Neural cell (in vitro differentiated cells): Measurements from ENCODE around the gene VAT1L. TPM values are rescaled to one million over a fixed set of nuclear protein-coding genes. Genes with fewer than 3 reads are reported as not detected.

ENCODE experiments used
- H2AFZ ChIP-seq: fragments of 200-600, 300-800 bp; sonication (generic), shearing (Covaris generic); 2 replicates; pipeline ENCODE4 v1.6.0; 2014; ENCODE audit warnings: low read depth, mild to moderate bottlenecking, antibody characterized with exemption, low read length, moderate library complexity
- H3F3A ChIP-seq: fragments of 200-600 bp; shearing (Covaris generic); 2 replicates; pipeline ENCODE4 v1.6.1; 2016; ENCODE audit warnings: mild to moderate bottlenecking, moderate library complexity, mixed read lengths, antibody characterized with exemption, low read length; ENCODE audit not compliant: insufficient read depth, poor library complexity, severe bottlenecking
- H3K27ac ChIP-seq: fragments of 200-600, 300-800 bp; sonication (generic), shearing (Covaris generic); 2 replicates; pipeline ENCODE4 v1.5.1; 2014; ENCODE audit warnings: mild to moderate bottlenecking, low read length, moderate library complexity
- H3K27me3 ChIP-seq: fragments of 300-800, 200-600 bp; sonication (generic), shearing (Covaris generic); 2 replicates; pipeline ENCODE4 v1.6.0; 2014; ENCODE audit warnings: mild to moderate bottlenecking, low read depth, low read length, moderate library complexity; ENCODE audit not compliant: insufficient read depth
- H3K36me3 ChIP-seq: fragments of 300-800, 200-600 bp; sonication (generic), shearing (Covaris generic); 2 replicates; pipeline ENCODE4 v1.5.1; 2014; ENCODE audit warnings: mild to moderate bottlenecking, antibody characterized with exemption, low read length, moderate library complexity; ENCODE audit not compliant: insufficient read depth
- H3K4me2 ChIP-seq: fragments of 300-800, 200-600 bp; sonication (generic), shearing (Covaris generic); 2 replicates; pipeline ENCODE4 v1.6.0; 2014; ENCODE audit warnings: mild to moderate bottlenecking, low read length
- H3K4me3 ChIP-seq: fragments of 300-800, 200-600 bp; sonication (generic), shearing (Covaris generic); 2 replicates; pipeline ENCODE4 v1.5.1; 2014; ENCODE audit warnings: mild to moderate bottlenecking, low read length, moderate library complexity
- H3K79me2 ChIP-seq: fragments of 200-600 bp; shearing (Covaris generic); replicated peaks from 2 replicates; pipeline ENCODE4 v1.6.0; 2014; ENCODE audit warnings: mild to moderate bottlenecking, low read length, moderate library complexity; ENCODE audit not compliant: insufficient read depth
- H3K9ac ChIP-seq: fragments of 300-800, 200-600 bp; sonication (generic), shearing (Covaris generic); 2 replicates; pipeline ENCODE4 v1.6.1; 2016; ENCODE audit warnings: mild to moderate bottlenecking, low read length, mixed read lengths
- H3K9me2 ChIP-seq: fragments of 200-600 bp; shearing (Covaris generic); 2 replicates; pipeline ENCODE4 v1.6.1; 2016; ENCODE audit warnings: mild to moderate bottlenecking, low read length, mixed read lengths; ENCODE audit not compliant: insufficient read depth
- H3K9me3 ChIP-seq: fragments of 200-600, 300-800 bp; sonication (generic), shearing (Covaris generic); 2 replicates; pipeline ENCODE4 v1.6.1; 2016; ENCODE audit warnings: mild to moderate bottlenecking, mixed run types, low read length, moderate library complexity, mixed read lengths
- H4K20me1 ChIP-seq: fragments of 200-600 bp; shearing (Covaris generic); 2 replicates; pipeline ENCODE4 v1.6.1; 2016; ENCODE audit warnings: mild to moderate bottlenecking, mixed run types; ENCODE audit not compliant: insufficient read depth
- CTCF ChIP-seq: fragments of 450-650 bp; IDR thresholded peaks from 2 replicates; pipeline ENCODE4 v1.5.1; 2014; ENCODE audit warnings: antibody characterized with exemption, mild to moderate bottlenecking, moderate library complexity; ENCODE audit not compliant: poor library complexity, severe bottlenecking
- EP300 ChIP-seq: fragments of 450-650 bp; conservative IDR thresholded peaks from 2 replicates; pipeline ENCODE4 v1.6.1; 2014; ENCODE audit warnings: antibody characterized with exemption, mild to moderate bottlenecking, moderate library complexity; ENCODE audit not compliant: poor library complexity, severe bottlenecking
- EZH2 ChIP-seq: fragments of 200-600, 300-800 bp; shearing (Covaris generic), sonication (generic); IDR thresholded peaks from 2 replicates; pipeline ENCODE4 v1.6.1; 2014; ENCODE audit warnings: antibody characterized with exemption, low read length, borderline replicate concordance, mild to moderate bottlenecking; ENCODE audit not compliant: insufficient read depth, poor library complexity, severe bottlenecking
- MXI1 ChIP-seq: fragments of 450-650 bp; conservative IDR thresholded peaks from 2 replicates; pipeline ENCODE4 v1.6.1; 2014; ENCODE audit warnings: antibody characterized with exemption, mild to moderate bottlenecking; ENCODE audit not compliant: poor library complexity, severe bottlenecking
- POLR2AphosphoS5 ChIP-seq: IDR thresholded peaks from 2 replicates; pipeline ENCODE4 v1.6.1; 2012
- RAD21 ChIP-seq: fragments of 450-650 bp; conservative IDR thresholded peaks from 2 replicates; pipeline ENCODE4 v1.6.1; 2014; ENCODE audit warnings: antibody characterized with exemption, mild to moderate bottlenecking, moderate library complexity
- REST ChIP-seq: IDR thresholded peaks from 2 replicates; pipeline ENCODE4 v1.6.1; 2012; ENCODE audit warnings: borderline replicate concordance
- SMC3 ChIP-seq: fragments of 450-650 bp; conservative IDR thresholded peaks from 2 replicates; pipeline ENCODE4 v1.6.1; 2014; ENCODE audit warnings: antibody characterized with exemption, mild to moderate bottlenecking, moderate library complexity; ENCODE audit not compliant: poor library complexity
- TAF1 ChIP-seq: IDR thresholded peaks from 2 replicates; pipeline ENCODE4 v1.6.1; 2012; ENCODE audit warnings: low read depth
- polyA plus RNA-seq: library from polyadenylated mRNA; depleted of rRNA; stranded (reverse); fragments of >200 nt; gene quantifications from 2 replicates; pipeline ENCODE4 v1.2.3, GENCODE V29; 2014

The VAT1L gene
- polyA plus RNA-seq, 1 donor from 2014 or later = 54.5 TPM

DNA sequence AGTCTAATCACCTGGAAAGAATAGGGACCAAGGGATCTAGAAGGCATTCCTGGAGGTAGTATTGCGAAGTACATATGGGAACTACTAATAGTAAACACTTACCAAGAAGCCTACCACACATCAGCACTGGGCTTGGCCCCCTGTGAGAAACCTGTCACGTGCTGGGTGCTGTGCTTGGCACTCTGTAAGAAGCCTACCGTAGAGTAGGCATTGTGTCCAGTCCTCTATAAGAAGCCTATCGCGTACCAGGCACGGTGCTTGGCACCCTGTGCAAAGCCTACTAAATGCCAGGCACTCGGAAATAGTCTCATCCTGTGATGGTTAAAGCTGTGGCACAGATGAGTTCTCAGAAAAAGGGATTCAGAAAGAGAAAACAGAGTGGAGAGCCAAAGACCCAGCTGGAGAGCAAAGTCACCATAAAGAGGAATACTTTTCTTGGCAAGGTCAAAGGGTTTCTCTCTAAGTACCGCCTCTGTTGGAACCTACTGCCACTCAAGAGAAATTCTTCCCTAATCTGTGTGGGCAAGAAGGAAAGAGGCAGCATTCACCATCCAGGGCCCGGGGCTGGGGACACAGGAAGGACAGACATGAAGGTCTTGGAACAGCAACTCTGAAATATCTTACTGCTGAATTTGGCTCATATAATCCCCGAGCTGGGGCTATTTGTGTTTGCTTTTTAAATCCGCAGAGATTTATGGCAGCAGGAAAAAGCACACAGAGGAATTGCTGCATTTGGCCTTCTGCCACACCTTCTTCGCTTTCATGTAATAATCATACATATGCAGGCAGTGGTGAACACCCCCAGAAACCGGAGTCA lies 81.8 kb downstream of the VAT1L start:
- TF ChIP-seq TAF1 (no peak), SMC3 (no peak), MXI1 (no peak), EZH2 (no peak), RAD21 (no peak), REST (no peak), POLR2AphosphoS5 (no peak), EP300 (no peak), CTCF (no peak)
- no peaks in the 10 kb centered on the region for H3K9me2 ChIP-seq
- H3K9ac ChIP-seq = no peak overlapping the region
- H3F3A ChIP-seq = no peaks in the 10 kb centered on the region
- no peaks in the 10 kb centered on the region for H4K20me1 ChIP-seq
- H3K4me3 ChIP-seq = no peak overlapping the region
- H3K79me2 ChIP-seq = no peaks in the 10 kb centered on the region
- H3K4me2 ChIP-seq = no peak overlapping the region
- H3K36me3 ChIP-seq = no peaks in the 10 kb centered on the region
- H3K27ac ChIP-seq = no peak overlapping the region
- no peak overlapping the region for H2AFZ ChIP-seq
- H3K9me3 ChIP-seq = no peaks in the 10 kb centered on the region
- H3K27me3 ChIP-seq = no peaks in the 10 kb centered on the region

GRCh38 chr16:77871932-77872331 lies 83.6 kb downstream of the VAT1L start:
- H3K79me2 ChIP-seq = no peaks in the 10 kb centered on the region
- H2AFZ ChIP-seq = no peak overlapping the region
- no peak overlapping the region for H3K4me3 ChIP-seq
- no peak overlapping the region for H3K4me2 ChIP-seq
- no peaks in the 10 kb centered on the region for H3K9me2 ChIP-seq
- H3K27me3 ChIP-seq = no peaks in the 10 kb centered on the region
- no peak overlapping the region for H3K9ac ChIP-seq
- H3K36me3 ChIP-seq = no peaks in the 10 kb centered on the region
- no peaks in the 10 kb centered on the region for H3F3A ChIP-seq
- H4K20me1 ChIP-seq = no peaks in the 10 kb centered on the region
- no peaks in the 10 kb centered on the region for H3K9me3 ChIP-seq
- TF ChIP-seq REST (no peak), POLR2AphosphoS5 (no peak), CTCF (no peak), SMC3 (no peak), TAF1 (no peak), EP300 (no peak), EZH2 (no peak), RAD21 (no peak), MXI1 (no peak)
- H3K27ac ChIP-seq = no peak overlapping the region
